Mesodermal cell (in vitro differentiated cells): ENCODE results near the gene EPS8L1.
"Not testable (repeated sequence)": the region's sequence is repeated elsewhere in the genome, so short reads cannot be mapped to it uniquely, and the experiment has no call there.

Experiments used
- H3K27ac ChIP-seq: 2 replicates; pipeline ENCODE4 v1.7.0; 2013; ENCODE audit warnings: mild to moderate bottlenecking, low read depth, low read length, moderate library complexity; ENCODE audit not compliant: severe bottlenecking
- H3K36me3 ChIP-seq: 2 replicates; pipeline ENCODE4 v1.7.1; 2013; ENCODE audit warnings: mild to moderate bottlenecking, low read length, moderate library complexity; ENCODE audit not compliant: control insufficient read depth, insufficient read depth
- H3K4me1 ChIP-seq: one replicate; pipeline ENCODE4 v1.7.1; 2013; ENCODE audit warnings: mild to moderate bottlenecking, low read length; ENCODE audit not compliant: insufficient read depth, control insufficient read depth, poor library complexity, severe bottlenecking
- H3K4me3 ChIP-seq: 2 replicates; pipeline ENCODE4 v1.7.0; 2013; ENCODE audit warnings: low read length, control low read depth, mild to moderate bottlenecking; ENCODE audit not compliant: insufficient read depth, poor library complexity, severe bottlenecking; ENCODE audit errors: extremely low read depth
- H3K9me3 ChIP-seq: 2 replicates; pipeline ENCODE4 v1.7.1; 2013; ENCODE audit warnings: mild to moderate bottlenecking, low read length, moderate library complexity; ENCODE audit not compliant: control insufficient read depth
- WGBS, 2 experiments: methylation state at CpG; one replicate each; pipeline ENCODE4 v1.1.5; 2013; ENCODE audit warnings: missing lambda C conversion rate in 2 of 2; ENCODE audit not compliant: insufficient coverage in 2 of 2; 5-methylcytosine and 5-hydroxymethylcytosine counted together

EPS8L1 gene

GRCh38 chr19:55040654-55041053 is 35.0 kb upstream of the EPS8L1 start:
- not testable (repeated sequence) for H3K9me3 ChIP-seq, H3K4me1 ChIP-seq, H3K4me3 ChIP-seq, H3K27ac ChIP-seq
- H3K36me3 ChIP-seq = peaks cover 21% of the 10 kb centered on the region
- 96 to 100% methylated on average over 1 to 5 of the region's 12 CpGs for WGBS, 2 experiments

GRCh38 chr19:55041244-55041626 is 34.4 kb upstream of the EPS8L1 start:
- Histone ChIP-seq H3K4me1 (peaks cover 5% of the 10 kb centered on the region), H3K9me3 (no peaks in the 10 kb centered on the region), H3K4me3 (no peak overlapping the region), H3K36me3 (peaks cover 21% of the 10 kb centered on the region), H3K27ac (peak overlapping the region; percentile 43)
- 95 to 99% methylated on average over 10 of the region's 10 CpGs for WGBS, 2 experiments

- 92 to 95% methylated on average over 25 to 26 of the region's 30 CpGs for WGBS, 2 experiments
- Histone ChIP-seq H3K27ac (peak overlapping the region; percentile 43), H3K4me3 (no peak overlapping the region), H3K36me3 (peaks cover 23% of the 10 kb centered on the region), H3K4me1 (peaks cover 5% of the 10 kb centered on the region), H3K9me3 (no peaks in the 10 kb centered on the region)
Measured at GRCh38 chr19:55041627-55042343, 33.9 kb upstream of the EPS8L1 start.

- WGBS, 2 experiments = 95 to 98% methylated on average over 7 to 8 of the region's 9 CpGs
- no peak overlapping the region for H3K4me3 ChIP-seq
- H3K4me1 ChIP-seq = peaks cover 5% of the 10 kb centered on the region
- peaks cover 29% of the 10 kb centered on the region for H3K36me3 ChIP-seq
- H3K27ac ChIP-seq = no peak overlapping the region
- no peaks in the 10 kb centered on the region for H3K9me3 ChIP-seq
Measured at GRCh38 chr19:55042344-55042678, 33.4 kb upstream of the EPS8L1 start.

GRCh38 chr19:55042688-55043087 is 33.0 kb upstream of the EPS8L1 start:
- peaks cover 32% of the 10 kb centered on the region for H3K36me3 ChIP-seq
- no peak overlapping the region for H3K27ac ChIP-seq
- H3K4me1 ChIP-seq = peaks cover 5% of the 10 kb centered on the region
- 71% methylated on average over 8 of the region's 11 CpGs for WGBS, 2 experiments
- H3K9me3 ChIP-seq = no peaks in the 10 kb centered on the region
- H3K4me3 ChIP-seq = no peak overlapping the region

- Histone ChIP-seq H3K4me3 (no peak overlapping the region), H3K4me1 (peaks cover 5% of the 10 kb centered on the region), H3K27ac (no peak overlapping the region), H3K9me3 (no peaks in the 10 kb centered on the region), H3K36me3 (peaks cover 47% of the 10 kb centered on the region)
- 96 to 100% methylated on average over 3 to 5 of the region's 5 CpGs for whole genome bisulfite sequencing, 2 experiments
Measured at GRCh38 chr19:55044286-55044685, 31.4 kb upstream of the EPS8L1 start.

GRCh38 chr19:55044771-55045716 is 30.6 kb upstream of the EPS8L1 start:
- H3K36me3 ChIP-seq = peaks cover 49% of the 10 kb centered on the region

GRCh38 chr19:55046975-55047622 is 28.6 kb upstream of the EPS8L1 start:
- no peak overlapping the region for H3K4me3 ChIP-seq
- WGBS, 2 experiments = 89 to 95% methylated on average over 13 to 16 of the region's 17 CpGs
- H3K9me3 ChIP-seq = no peaks in the 10 kb centered on the region
- no peak overlapping the region for H3K27ac ChIP-seq
- H3K36me3 ChIP-seq = peaks cover 58% of the 10 kb centered on the region
- no peaks in the 10 kb centered on the region for H3K4me1 ChIP-seq

More at GRCh38 chr19:55044771-55045716, 30.6 kb upstream of the EPS8L1 start:
- Histone ChIP-seq H3K27ac (no peak overlapping the region), H3K9me3 (no peaks in the 10 kb centered on the region), H3K4me1 (peaks cover 5% of the 10 kb centered on the region), H3K4me3 (no peak overlapping the region)
- WGBS, 2 experiments = 95% methylated on average over 27 of the region's 30 CpGs

- no peaks in the 10 kb centered on the region for H3K4me1 ChIP-seq
- H3K4me3 ChIP-seq = no peak overlapping the region
- no peak overlapping the region for H3K27ac ChIP-seq
- no peaks in the 10 kb centered on the region for H3K9me3 ChIP-seq
- 97 to 98% methylated on average over 12 of the region's 12 CpGs for WGBS, 2 experiments
- peaks cover 53% of the 10 kb centered on the region for H3K36me3 ChIP-seq
Measured at GRCh38 chr19:55047951-55048350, 27.7 kb upstream of the EPS8L1 start.

- 92 to 98% methylated on average over 12 to 15 of the region's 15 CpGs for WGBS, 2 experiments
- Histone ChIP-seq H3K36me3 (peaks cover 58% of the 10 kb centered on the region), H3K4me1 (no peaks in the 10 kb centered on the region), H3K27ac (no peak overlapping the region), H3K4me3 (no peak overlapping the region), H3K9me3 (no peaks in the 10 kb centered on the region)
Measured at GRCh38 chr19:55048446-55048845, 27.2 kb upstream of the EPS8L1 start.
